Activated CD4-positive, CD25-positive, alpha-beta regulatory T cell treated with anti-CD3 and anti-CD28 coated beads, Interleukin-2, amount 50 U/mL, for 16 hours (primary cell): ENCODE data around the gene CMYA5.

Source experiments
- DNase-seq: peaks from one replicate; pipeline ENCODE4 v3.0.0-alpha.2; 2020; ENCODE audit warnings: low read depth, low spot score

Gene CMYA5

DNA sequence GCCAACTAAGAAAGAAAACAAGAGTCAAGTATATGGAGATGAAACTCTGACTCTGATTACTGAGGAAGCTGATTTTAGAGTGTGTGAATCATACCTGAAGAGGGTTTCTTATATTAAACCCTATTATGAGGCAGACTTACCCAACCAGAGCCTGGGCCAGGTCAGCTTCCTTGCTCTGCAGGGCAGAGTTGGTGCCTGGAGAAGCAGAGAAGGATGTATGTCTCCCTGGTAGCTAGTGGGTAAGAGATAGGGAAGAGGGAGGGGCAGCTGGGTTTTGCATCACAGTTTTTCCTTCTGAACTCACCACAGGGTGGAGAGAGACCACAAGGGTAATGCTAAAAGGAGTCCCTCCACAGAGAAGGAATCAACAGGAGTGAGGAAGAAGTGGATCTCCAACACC lies 104.1 kb downstream of the CMYA5 start:
- no peak for DNase-seq

GRCh38 chr5:79794347-79794746 lies 104.7 kb downstream of the CMYA5 start:
- no peak for DNase-seq

DNA sequence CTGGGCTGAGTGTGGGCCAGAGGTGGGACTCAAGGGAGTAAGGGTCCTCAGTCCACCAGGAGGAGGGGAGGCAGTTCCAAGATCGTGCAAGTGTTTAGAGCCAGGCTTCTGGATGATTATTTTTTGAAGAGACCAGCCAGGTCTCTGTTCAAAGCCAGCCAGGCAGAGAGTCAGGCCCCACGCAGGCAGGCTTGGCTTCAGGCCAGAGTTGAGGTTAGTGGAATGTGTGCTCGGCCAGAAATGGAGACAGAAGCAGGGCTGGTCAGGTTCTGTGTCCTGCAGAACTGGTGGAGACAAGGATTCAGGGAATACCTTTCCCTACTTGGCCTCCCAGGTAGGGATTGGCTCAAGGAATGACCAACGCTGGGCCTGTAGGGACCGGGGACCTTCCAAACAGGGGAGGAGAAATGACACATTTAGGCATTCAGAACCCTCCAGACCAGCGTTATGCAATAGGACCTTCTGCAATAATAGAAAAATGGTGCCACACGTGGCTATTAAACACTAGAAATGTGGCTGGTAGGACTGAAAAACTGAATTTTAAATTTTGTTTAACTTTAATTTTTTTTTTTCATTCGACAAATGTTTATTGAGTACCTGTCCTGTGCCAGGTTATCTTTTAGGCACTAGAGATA lies 106.2 kb downstream of the CMYA5 start:
- DNase-seq, result no peak

DNA sequence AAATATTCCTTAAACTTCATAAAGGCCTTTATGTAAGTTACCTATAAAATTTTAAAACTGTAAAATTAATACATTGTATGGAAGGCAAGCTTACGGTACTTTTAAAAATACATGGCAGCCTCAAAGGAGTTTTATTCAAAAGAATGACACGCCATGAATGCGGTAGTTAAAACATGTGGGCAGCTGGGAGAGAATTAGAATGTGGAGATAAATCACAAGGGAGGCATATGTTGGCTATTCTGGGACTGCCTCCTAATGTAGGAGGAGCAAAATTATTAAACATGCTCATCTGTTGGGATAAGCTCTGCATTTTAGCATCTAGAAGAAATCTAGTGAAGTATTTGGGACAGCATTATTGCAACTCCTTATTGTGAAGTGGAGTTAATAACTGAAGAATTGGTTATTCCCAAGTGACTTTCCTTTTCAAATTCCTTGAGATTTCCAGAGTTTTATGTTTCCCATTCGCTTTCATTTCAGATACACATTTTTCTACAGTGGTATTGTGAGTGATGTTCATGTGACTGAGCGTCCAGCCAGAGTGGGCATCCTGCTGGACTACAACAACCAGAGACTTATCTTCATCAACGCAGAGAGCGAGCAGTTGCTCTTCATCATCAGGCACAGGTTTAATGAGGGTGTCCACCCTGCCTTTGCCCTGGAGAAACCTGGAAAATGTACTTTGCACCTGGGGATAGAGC lies 109.4 kb downstream of the CMYA5 start:
- no peak for DNase-seq

- DNase-seq, result no peak
Measured at GRCh38 chr5:79800979-79801827, 111.6 kb downstream of the CMYA5 start.

- no peak for DNase-seq
Measured at GRCh38 chr5:79802406-79802805, 112.8 kb downstream of the CMYA5 start.

DNA sequence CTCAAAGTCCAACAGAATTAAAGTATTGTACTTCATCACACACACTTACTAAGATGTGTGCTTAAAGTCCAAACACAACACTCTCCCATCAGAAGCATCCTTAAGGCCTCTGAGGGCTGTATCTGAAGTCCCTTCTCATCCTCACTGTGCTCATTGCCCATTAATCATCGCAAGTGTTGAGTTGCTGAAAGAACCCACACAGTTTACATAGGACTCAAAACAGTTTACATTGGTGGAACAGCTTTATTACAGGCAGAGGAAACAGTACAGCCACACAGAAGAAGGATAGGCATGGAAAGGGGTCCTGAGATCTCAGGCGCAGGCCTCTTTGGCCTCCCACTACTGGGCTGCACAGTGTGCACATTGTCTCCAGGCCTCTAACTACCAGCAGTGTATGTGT lies 113.4 kb downstream of the CMYA5 start:
- DNase-seq, result no peak

GRCh38 chr5:79806741-79807140 lies 117.1 kb downstream of the CMYA5 start:
- no peak for DNase-seq

- no peak for DNase-seq
Measured at GRCh38 chr5:79809743-79810142, 120.1 kb downstream of the CMYA5 start.

DNA sequence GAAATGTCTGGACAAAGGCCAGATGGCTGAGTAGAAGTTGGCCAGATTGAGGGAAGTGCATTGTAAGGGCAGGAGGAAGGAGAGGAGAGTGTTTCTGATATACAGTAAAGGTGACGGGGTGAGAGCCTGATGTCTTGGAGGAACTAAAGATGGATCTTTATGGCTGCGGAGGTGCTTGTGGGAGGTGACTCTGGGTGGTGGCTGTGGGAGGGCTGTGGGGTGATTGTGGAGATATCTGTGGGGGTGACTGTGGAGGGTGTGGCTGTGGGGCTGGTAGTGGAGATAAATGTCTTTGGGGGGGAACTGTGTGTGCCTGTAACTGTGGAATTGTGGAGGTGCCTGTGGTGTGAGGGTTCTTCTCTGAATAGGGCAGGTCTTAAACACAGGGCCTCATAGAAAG lies 121.4 kb downstream of the CMYA5 start:
- no peak for DNase-seq

GRCh38 chr5:79811904-79812303 lies 122.3 kb downstream of the CMYA5 start:
- DNase-seq, result no peak

DNA sequence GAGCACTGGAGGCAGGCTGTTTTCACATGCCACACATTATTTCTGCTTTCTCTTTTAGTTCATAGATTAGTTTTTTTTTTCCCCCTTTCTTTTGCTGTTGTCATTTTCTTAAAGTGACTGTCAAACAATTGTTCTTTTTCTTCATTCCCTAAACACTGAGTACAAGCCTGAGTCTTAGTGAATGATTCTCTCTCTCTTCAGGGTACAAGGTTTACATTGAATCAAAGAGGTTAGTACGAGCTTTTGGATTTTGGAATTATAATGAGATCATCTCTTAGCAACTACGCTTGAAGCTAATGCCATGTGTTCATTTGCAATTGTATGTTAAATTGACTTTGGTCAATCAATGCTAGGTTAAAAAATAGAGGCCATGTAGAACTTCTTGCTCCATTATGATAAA lies 125.1 kb downstream of the CMYA5 start:
- no peak for DNase-seq

GRCh38 chr5:79816014-79816413 lies 126.4 kb downstream of the CMYA5 start:
- DNase-seq, result no peak

DNA sequence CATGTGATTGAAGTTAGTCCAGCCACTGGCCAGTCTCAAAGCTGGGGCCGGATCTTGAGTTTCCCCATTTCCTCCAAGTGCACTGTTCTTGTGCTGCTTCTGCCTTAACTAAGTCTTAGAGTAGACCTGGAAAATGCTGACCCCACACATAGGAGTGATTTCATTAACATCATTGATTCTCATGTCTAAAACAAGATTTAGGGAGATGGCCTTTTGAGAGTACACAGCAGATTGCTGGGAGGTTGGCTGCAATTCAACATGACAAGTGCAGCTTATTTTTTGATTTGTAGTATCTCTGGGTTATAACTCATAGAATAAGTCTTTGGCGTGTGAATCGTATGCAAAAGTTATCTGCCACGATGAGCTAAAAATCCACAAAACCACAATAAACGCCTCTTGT lies 131.0 kb downstream of the CMYA5 start:
- no peak for DNase-seq

- DNase-seq, result no peak
Measured at GRCh38 chr5:79824444-79824843, 134.8 kb downstream of the CMYA5 start.

GRCh38 chr5:79825802-79826201 lies 136.2 kb downstream of the CMYA5 start:
- DNase-seq, result no peak

DNA sequence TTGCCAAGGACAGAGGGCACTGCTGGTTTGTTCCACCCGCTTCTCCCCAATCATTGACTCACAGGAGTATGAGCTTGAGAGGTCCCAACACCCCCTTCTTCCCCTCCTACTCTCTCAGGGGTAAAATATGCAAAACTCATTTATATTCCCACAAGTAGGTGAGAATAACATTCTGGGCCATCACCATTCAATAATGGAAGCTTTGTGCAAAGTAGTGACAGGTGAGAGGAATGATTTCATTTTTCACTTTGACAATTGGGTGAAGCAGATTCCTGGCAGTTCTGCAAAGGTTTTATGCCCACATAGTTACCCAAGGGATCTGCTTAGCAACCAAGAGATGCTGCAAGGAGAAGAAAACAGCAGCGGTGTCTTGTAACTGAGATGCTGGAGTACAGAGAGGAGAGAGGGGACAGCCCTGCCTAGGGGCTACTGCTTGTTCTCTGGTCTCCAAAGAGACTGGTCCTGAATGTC lies 137.6 kb downstream of the CMYA5 start:
- no peak for DNase-seq

DNA sequence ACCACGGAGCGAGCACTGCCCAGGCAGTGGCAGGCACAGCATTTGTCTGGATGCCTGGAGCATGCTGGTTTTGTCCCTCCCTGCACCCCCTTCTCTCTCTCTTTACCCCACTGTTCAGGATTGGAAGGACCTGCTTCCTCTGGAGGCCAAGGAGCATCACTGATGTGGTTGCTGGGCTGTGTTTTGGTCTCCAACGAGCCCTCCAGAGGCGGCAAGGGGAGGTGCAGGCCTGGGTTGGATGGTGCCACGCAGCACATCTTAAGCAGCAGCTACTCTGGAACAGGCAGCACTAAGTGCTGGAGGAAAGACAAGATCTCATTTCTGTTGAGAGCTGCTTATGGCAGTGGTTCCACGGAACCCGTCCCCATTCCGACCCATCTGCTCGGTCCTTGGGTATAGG lies 139.6 kb downstream of the CMYA5 start:
- no peak for DNase-seq

DNA sequence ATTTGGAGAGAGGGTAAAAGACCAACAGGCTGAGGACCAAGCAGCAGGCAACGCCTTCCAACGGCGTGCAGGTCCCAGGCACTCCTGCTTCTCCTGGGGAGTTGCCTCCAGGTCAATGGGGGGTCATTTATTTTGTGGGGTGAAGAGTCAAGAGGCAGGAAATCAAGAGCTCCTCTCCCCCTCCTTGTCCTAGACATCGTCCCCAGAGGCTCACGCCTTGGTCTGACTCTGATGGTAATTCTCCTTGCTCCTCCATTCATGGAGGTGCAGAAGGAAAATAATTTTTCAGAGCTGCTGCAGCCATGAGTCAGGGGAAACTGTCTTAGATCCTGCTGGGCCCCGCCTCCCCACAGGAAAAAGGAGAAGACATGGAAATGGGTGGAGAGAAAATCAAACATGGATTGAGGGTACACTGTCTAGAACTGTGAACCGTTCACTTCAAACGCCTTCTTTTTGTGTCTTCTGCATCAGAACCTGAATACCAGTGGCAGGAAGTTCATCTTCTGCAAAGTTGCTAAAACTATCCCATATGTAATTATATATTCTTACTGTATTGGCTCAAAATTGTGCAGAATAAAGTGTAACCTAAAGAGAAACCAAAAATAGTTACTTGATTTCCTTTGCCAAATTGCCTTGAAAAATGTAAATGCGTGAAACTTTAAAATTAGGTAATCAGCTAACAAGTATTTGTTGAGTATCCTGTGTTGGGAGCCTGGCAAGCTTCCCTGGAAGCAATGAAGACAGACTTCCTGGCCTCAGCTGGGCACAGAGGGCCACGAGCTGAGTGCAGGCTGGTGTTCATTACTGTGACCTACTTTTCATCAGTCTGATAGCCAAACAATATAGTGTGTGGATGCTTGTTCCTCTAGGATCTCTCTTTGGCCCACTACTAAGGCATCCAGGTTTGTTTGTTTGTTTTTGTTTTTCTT lies 142.0 kb downstream of the CMYA5 start:
- DNase-seq, result no peak

GRCh38 chr5:79832911-79833310 lies 143.3 kb downstream of the CMYA5 start:
- DNase-seq, result no peak

- no peak for DNase-seq
Measured at GRCh38 chr5:79834098-79834753, 144.6 kb downstream of the CMYA5 start.
